ENCODE data around the gene CELF2.

The CELF2 gene

GRCh38 chr10:11328264-11329061, 310.8 kb downstream of the CELF2 start:
- intact Hi-C loops (cut with DNase I; ENCODE audit: low total_unique reads): no loop called here
- Histone ChIP-seq H3K9me3 (no peaks in the 10 kb centered on the region), H3K27me3 (no peaks in the 10 kb centered on the region), H3K36me3 (peaks cover 3 to 26% (median 22%) of the 10 kb centered on the region in 3 donors), H3K4me1 (peaks cover 0 to 51% (median 24%) of the 10 kb centered on the region in 4 donors), H3K27ac (peak overlapping the region; percentile 62 to 64), H3K4me3 (peak overlapping the region in 1 of 2 donors; percentile 15)
- DNase-seq: no peak
- TF ChIP-seq, protein P1, sequence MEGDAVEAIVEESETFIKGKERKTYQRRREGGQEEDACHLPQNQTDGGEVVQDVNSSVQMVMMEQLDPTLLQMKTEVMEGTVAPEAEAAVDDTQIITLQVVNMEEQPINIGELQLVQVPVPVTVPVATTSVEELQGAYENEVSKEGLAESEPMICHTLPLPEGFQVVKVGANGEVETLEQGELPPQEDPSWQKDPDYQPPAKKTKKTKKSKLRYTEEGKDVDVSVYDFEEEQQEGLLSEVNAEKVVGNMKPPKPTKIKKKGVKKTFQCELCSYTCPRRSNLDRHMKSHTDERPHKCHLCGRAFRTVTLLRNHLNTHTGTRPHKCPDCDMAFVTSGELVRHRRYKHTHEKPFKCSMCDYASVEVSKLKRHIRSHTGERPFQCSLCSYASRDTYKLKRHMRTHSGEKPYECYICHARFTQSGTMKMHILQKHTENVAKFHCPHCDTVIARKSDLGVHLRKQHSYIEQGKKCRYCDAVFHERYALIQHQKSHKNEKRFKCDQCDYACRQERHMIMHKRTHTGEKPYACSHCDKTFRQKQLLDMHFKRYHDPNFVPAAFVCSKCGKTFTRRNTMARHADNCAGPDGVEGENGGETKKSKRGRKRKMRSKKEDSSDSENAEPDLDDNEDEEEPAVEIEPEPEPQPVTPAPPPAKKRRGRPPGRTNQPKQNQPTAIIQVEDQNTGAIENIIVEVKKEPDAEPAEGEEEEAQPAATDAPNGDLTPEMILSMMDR (IDR thresholded peaks at IDR 0.05): no peak

DNA sequence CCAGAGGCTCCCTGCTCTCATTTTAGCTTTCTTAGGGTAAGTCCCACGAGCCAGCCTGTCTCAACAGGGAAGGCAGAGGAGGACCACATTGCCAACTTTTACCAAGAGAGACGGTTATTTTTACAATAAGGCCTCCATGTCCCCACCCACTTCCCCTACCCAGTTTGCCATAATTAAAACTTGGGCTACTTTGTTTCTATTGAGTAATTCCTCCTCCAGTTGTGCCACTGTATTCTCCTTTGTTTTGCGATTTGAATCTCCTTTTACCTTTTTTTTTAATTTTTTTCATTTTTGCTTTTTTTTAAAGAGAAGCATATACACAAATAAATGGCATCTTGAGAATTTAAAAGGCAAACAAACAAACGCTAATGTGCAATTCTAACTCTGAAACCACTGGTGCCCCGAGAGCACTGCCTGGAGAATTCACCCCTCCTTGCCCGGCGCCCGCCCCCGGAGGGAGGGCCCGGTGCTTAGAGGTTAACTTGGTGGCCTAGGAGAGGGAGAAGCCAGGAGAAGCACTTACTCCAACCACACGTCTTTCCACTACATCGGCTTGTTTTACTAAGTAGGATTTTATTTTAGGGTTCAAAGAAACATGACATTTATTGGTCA, 311.5 kb downstream of the CELF2 start:
- peak overlapping the region; percentile 8 to 15 for H3K4me3 ChIP-seq
- peak overlapping the region; percentile 62 to 64 for H3K27ac ChIP-seq
- intact Hi-C loops (cut with DNase I; ENCODE audit: low total_unique reads): no loop called here
- peaks cover 0 to 22% (median 15%) of the 10 kb centered on the region in 3 donors for H3K36me3 ChIP-seq
- TF ChIP-seq, protein P1 (IDR thresholded peaks at IDR 0.05): no peak
- H3K9me3 ChIP-seq: no peaks in the 10 kb centered on the region
- H3K4me1 ChIP-seq: peaks cover 0 to 51% (median 24%) of the 10 kb centered on the region in 4 donors
- DNase-seq: no peak
- no peaks in the 10 kb centered on the region for H3K27me3 ChIP-seq

DNA sequence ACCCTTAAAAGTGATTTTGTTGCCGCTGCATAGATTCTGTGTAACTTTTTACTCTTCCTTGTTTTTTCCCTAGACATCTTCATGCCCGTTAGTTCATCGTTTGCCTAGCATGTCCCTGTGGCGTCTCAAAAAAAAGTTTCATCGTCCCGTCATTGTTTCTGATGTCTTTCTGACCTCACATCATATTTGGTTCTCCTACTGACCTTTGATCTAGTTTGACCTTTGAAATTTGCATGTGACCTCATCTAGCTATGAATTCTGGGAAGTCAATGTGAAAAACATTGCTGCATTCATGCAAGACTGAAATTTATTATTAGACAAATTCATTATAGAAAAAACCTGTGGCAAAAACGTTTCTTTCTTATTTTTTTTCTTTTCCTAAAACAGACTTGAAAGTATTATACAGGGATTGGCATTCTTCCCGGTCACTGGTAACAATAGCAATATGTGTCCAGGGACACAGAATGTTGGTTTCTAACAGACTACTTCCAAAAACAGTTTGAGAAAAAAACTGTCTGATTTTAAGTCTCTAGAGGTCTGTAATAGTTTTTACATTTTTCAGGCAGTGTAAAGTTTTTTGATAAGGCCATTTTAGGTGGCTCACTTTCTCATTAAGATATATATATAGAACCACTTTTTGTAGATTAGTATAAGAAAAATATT, 312.8 kb downstream of the CELF2 start:
- H3K9me3 ChIP-seq: no peaks in the 10 kb centered on the region
- intact Hi-C loops (cut with DNase I; ENCODE audit: low total_unique reads): no loop called here
- H3K36me3 ChIP-seq: peaks cover 0 to 17% (median 3%) of the 10 kb centered on the region in 3 donors
- peak overlapping the region; percentile 62 to 64 for H3K27ac ChIP-seq
- peaks cover 0 to 51% (median 24%) of the 10 kb centered on the region in 4 donors for H3K4me1 ChIP-seq
- TF ChIP-seq, protein P1 (IDR thresholded peaks at IDR 0.05): no peak
- no peak overlapping the region for H3K4me3 ChIP-seq
- no peaks in the 10 kb centered on the region for H3K27me3 ChIP-seq
- DNase-seq: no peak

GRCh38 chr10:11331046-11331577, 313.4 kb downstream of the CELF2 start:
- Histone ChIP-seq H3K36me3 (peaks cover 0 to 11% (median 0%) of the 10 kb centered on the region in 3 donors), H3K4me1 (peaks cover 0 to 51% (median 24%) of the 10 kb centered on the region in 4 donors), H3K27ac (peak overlapping the region in 1 of 2 donors; percentile 64)

GRCh38 chr10:11331726-11332125, 314.1 kb downstream of the CELF2 start:
- TF ChIP-seq, protein P1 (IDR thresholded peaks at IDR 0.05): no peak
- H3K9me3 ChIP-seq: no peaks in the 10 kb centered on the region
- DNase-seq: no peak
- H3K27ac ChIP-seq: peak overlapping the region in 1 of 2 donors; percentile 64
- H3K4me3 ChIP-seq: no peak overlapping the region
- H3K4me1 ChIP-seq: peaks cover 0 to 51% (median 24%) of the 10 kb centered on the region in 4 donors
- peaks cover 0 to 7% (median 0%) of the 10 kb centered on the region in 3 donors for H3K36me3 ChIP-seq
- intact Hi-C loops (cut with DNase I; ENCODE audit: low total_unique reads): no loop called here
- no peaks in the 10 kb centered on the region for H3K27me3 ChIP-seq

More at GRCh38 chr10:11331046-11331577, 313.4 kb downstream of the CELF2 start:
- no peaks in the 10 kb centered on the region for H3K9me3 ChIP-seq
- H3K4me3 ChIP-seq: no peak overlapping the region
- no peak for DNase-seq
- intact Hi-C loops (cut with DNase I; ENCODE audit: low total_unique reads): no loop called here
- H3K27me3 ChIP-seq: no peaks in the 10 kb centered on the region
- TF ChIP-seq, protein P1 (IDR thresholded peaks at IDR 0.05): no peak
